ENCODE results near the gene CBY2.
A peak's percentile ranks its signal among the peaks of the same experiment; 100 is the strongest.

The CBY2 gene

GRCh38 chr13:45700971-45701900 lies 884 bp upstream of the CBY2 start:
- no peak for DNase-seq (ENCODE audit: low spot score)

GRCh38 chr13:45702869-45703391 lies 810 bp downstream of the CBY2 start:
- no peak for DNase-seq (ENCODE audit: low spot score)

DNA sequence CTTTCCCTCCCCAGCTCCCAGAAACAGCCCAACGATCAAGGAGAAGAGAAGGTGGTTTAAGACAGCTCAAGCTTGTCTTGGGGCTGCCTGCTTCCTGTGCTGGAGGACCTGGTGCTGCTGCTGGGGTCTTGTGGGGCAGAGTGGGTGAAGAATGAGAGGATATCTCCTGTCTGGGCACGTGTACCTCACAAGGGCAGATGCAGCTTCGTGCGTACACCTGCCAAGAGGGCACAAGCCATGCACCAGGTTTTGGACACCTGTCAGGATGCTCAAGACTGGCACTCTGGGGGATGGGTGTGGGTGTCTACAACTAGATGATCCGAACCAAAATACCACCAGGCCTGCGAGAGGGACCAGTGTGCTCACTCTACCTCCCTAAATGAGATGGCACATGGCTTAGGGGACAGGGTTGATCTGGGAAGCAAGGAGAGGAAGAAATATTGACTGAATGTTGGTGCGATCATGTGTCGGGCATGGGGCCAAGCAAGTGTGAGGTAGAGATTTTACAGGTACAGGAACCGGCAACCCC lies 2.2 kb downstream of the CBY2 start:
- no peak for DNase-seq (ENCODE audit: low spot score)

DNA sequence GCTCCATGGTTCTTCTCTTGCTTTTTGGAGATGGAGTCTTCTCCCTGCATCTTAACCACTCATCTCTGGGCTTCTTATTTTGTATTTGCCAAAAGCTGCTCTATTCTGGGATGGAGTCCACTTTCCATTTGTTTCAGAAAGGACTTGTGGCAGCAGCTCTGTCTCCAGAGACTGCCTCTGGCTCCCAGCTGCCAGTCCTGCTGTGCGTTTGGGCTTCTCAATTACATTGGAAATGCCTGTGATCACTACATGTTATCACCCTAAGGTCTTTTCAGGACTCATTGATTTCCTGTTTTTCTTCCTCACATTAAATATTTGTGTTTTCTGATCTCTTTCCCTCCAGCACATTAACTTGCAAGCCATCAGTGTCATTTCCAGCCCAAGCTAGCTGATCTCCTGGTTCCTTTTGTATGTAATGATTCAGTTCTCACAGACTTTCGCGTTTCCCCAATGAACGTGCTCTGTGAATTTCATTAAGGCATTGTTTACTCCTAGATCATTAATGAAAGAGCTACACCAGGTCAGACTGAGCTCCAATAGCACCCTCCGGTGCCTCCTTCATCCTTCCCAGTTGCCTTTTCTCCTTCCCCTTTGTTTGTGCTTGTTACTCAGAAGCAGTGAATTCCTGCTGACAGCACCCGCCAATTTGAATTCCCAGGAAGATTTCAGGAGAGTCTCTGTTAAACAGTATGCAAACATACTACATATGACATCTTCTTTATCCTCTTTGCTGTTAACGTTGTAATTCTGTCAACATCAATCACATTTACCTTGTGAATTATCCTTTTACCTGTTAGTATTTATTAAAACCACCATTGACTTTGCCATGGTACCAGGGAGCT lies 3.0 kb downstream of the CBY2 start:
- no peak for DNase-seq (ENCODE audit: low spot score)

GRCh38 chr13:45705918-45706317 lies 3.8 kb downstream of the CBY2 start:
- DNase-seq (ENCODE audit: low spot score), result no peak

DNA sequence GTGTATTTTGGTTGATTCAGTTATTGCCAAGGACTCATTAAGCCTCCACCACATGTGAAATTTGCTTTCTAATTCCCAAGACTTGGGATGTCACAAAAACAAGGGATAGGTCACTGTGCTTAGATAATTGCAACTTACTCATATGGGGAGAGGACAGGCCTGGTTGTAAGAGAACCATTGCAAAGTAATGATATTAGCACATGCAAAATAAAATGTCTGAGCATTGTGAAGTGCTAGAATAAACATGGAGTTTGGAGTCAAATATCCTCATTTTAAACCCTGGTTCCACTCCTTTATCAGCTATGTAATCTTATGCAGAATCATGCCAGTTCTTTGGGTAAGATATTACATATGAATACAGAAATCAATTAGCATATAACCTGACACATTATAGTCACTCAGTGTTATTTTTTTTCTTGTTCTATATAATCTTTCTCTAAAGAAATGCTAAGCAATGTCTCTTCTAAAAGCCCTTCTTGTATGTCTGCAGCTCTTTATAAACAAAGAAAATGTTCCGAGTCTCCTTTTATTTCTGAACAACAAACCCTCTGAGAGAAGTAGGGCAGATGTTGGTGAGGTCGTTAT lies 5.5 kb downstream of the CBY2 start:
- no peak for DNase-seq (ENCODE audit: low spot score)

DNA sequence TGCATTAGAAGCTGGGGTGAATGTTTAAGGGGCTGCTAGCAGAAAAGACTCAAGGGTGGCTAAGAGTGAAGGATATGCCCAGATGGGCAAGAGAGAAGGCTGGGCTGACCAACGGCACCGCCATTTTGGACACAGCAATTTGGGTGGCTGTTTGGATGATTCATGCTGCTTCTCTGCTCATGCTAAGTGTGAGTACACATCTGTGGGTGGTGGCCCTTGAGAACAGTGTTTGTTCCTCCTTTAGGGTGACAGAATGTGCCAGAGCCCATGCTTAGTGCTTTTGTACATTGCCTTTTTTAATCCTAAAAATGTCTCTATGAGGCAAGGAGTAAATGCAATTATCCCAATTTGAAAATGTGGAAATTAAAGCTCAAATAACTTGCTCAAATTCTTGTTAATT lies 9.8 kb downstream of the CBY2 start:
- DNase-seq (ENCODE audit: low spot score), result no peak

DNA sequence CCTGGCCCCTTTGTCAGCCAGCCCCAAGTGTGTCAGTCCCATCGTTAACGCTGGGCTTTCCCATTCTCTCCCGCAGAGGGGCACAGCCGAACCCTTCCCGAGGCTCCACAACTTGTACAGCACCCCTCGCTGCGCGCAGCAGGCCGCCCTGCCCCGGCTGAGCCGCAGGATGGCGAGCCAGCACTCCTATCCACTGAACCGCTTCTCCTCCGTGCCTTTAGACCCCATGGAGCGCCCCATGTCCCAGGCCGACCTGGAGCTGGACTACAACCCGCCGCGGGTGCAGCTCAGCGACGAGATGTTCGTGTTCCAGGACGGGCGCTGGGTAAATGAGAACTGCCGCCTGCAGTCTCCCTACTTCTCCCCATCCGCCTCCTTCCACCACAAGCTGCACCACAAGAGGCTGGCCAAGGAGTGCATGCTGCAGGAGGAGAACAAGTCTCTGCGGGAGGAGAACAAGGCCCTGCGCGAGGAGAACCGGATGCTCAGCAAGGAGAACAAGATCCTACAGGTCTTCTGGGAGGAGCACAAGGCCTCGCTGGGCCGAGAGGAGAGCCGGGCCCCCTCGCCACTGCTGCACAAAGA lies 11.1 kb downstream of the CBY2 start:
- DNase-seq (ENCODE audit: low spot score), result no peak

DNA sequence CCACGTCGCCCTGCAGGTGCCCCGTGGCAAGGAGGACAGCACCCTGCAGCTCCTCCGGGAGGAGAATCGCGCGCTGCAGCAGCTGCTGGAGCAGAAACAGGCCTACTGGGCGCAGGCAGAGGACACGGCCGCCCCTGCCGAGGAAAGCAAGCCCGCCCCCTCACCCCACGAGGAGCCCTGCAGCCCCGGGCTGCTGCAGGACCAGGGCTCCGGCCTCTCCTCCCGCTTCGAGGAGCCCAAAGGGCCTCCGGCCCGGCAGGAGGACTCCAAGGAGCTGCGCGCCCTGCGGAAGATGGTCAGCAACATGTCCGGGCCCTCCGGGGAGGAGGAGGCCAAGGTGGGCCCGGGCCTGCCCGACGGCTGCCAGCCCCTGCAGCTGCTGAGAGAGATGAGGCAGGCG lies 11.6 kb downstream of the CBY2 start:
- DNase-seq (ENCODE audit: low spot score), result no peak

- DNase-seq (ENCODE audit: low spot score), result no peak
Observed at GRCh38 chr13:45714170-45714569, 12.1 kb downstream of the CBY2 start.

DNA sequence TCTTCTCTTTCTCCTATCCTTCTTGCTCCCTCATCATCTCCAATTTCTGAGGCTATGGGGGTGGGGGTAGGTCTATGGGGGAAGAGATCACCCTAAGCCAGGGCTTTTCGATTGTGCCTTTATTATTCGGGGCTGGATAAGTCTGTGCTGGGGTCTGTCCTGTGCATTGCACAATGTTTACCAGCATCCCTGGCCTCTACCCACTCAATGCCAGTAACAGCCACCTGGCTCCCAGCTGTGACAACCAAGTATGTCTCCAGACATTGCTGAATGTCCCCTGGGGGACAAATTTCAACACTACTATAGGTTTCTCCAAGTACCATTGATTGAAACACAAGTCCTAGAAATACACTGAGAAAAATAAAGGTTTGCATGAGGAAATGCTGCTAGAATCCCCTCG lies 13.2 kb downstream of the CBY2 start:
- DNase-seq (ENCODE audit: low spot score), result no peak

- DNase-seq (ENCODE audit: low spot score), result no peak
Observed at GRCh38 chr13:45717349-45717748, 15.2 kb downstream of the CBY2 start.

DNA sequence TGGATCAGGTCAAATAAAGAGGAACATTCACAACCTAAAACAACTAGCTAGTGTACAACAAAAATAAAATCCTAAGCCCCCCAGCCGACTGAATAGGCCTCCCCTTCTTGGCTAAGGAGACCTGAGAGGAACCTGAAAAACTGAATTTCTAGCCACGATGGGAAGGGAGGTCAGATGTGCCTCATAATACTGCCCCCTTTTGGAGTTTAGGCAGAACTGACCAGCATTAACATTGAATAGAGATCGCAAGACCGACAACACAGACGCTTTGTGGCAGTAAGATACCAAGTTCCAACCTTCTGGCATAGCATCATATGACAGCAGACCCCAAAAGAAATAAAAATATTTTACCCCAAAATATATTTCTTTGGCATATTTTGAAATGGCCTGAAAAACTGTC lies 15.9 kb downstream of the CBY2 start:
- peak; percentile 20 for DNase-seq (ENCODE audit: low spot score)

GRCh38 chr13:45718992-45719391 lies 16.9 kb downstream of the CBY2 start:
- no peak for DNase-seq (ENCODE audit: low spot score)

GRCh38 chr13:45721203-45721731 lies 19.1 kb downstream of the CBY2 start:
- no peak for DNase-seq (ENCODE audit: low spot score)

- DNase-seq (ENCODE audit: low spot score), result no peak
Observed at GRCh38 chr13:45723798-45724197, 21.7 kb downstream of the CBY2 start.

- no peak for DNase-seq (ENCODE audit: low spot score)
Observed at GRCh38 chr13:45728759-45729158, 26.6 kb downstream of the CBY2 start.

- no peak for DNase-seq (ENCODE audit: low spot score)
Observed at GRCh38 chr13:45731455-45731854, 29.3 kb downstream of the CBY2 start.

DNA sequence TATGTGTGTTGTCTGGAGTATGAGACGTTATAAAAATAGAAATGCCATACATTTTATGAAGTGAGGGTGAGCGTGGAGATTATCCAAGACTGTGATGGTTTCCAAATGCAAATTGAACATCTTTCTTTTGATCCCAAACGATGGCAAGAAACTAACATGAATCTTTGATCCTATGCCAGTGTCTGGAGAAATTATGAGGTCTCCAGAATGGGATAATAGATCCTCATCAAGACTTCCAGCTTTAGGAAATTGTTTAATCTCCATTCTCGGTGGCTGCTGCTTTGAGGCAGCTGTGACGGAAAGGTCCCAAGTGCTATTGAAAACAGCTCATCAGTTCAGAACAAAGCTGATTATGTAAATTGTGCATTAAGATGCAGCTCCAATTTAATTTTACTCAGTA lies 30.8 kb downstream of the CBY2 start:
- no peak for DNase-seq (ENCODE audit: low spot score)

DNA sequence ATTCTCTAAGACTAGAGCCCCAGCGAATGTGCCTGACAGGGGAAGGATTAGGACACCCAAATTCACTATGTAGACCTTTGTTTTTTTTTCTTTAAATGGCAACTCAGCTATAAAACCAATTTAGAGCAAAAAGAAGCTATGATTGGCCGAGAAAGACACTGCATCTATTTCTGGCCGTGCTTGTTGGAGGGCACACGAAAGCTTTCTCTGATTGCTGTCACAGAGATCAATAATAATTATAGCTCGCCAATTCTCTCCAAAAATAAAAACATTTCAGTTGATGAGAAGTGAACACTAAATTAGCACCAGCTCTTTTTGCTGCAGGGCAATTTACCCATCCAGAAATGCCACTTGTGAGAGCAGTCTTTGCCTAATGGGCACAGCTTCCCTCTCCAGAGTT lies 31.2 kb downstream of the CBY2 start:
- no peak for DNase-seq (ENCODE audit: low spot score)

- DNase-seq (ENCODE audit: low spot score), result no peak
Observed at GRCh38 chr13:45737571-45738017, 35.5 kb downstream of the CBY2 start.

DNA sequence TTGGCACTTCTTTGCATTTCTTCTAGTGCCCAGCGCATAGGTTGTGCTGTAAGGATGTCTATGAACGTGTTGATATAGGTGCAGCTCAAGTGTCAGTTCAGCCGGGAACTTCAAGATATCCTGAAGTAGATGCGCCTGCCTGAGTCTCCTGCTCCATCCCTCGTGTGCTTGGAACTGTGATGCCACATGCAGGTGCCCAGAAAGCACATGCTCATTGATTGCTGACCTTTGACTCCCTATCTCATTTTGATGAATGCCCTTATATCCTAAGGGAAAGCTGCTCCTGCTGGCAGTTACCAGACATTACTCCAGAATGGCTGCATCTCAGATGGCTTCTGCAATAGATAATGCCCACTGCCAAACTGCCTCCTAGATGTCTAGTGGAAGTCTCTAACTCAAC lies 40.9 kb downstream of the CBY2 start:
- DNase-seq (ENCODE audit: low spot score), result no peak
